SK-N-MC (cell line): ENCODE measurements around the gene CNIH2.

Source experiments
- DNase-seq: peaks from one replicate; pipeline ENCODE4 v3.0.0-alpha.2; 2011; ENCODE audit warnings: low read depth, low spot score
- H3K27ac ChIP-seq: fragments of 200-600 bp; sonication (generic); 2 replicates; pipeline ENCODE4 v1.5.1; 2016; ENCODE audit warnings: mixed run types
- H3K36me3 ChIP-seq: fragments of 200-600 bp; sonication (generic); 2 replicates; pipeline ENCODE4 v1.6.1; 2017; ENCODE audit warnings: antibody characterized with exemption, low read length, mixed read lengths; ENCODE audit not compliant: insufficient read depth
- H3K4me3 ChIP-seq: fragments of 200-600 bp; sonication (generic); 2 replicates; pipeline ENCODE4 v1.5.1; 2016
- H3K9ac ChIP-seq: fragments of 200-600 bp; sonication (generic); 2 replicates; pipeline ENCODE4 v1.8.0; 2017; ENCODE audit warnings: mixed run types, mixed read lengths; ENCODE audit not compliant: insufficient read length
- H3K9me3 ChIP-seq: fragments of 200-600 bp; sonication (generic); 2 replicates; pipeline ENCODE4 v1.6.1; 2017; ENCODE audit warnings: low read depth, mild to moderate bottlenecking, antibody characterized with exemption, low read length, moderate library complexity, mixed read lengths
- EZH2 ChIP-seq: fragments of 200-600 bp; sonication (generic); IDR thresholded peaks from one replicate; pipeline ENCODE4 v1.6.1; 2017; ENCODE audit warnings: antibody characterized with exemption
- FOXP2 ChIP-seq: optimal IDR thresholded peaks from 2 replicates; pipeline ENCODE3; 2011; ENCODE audit warnings: mild to moderate bottlenecking, moderate library complexity; ENCODE audit not compliant: insufficient read depth; ENCODE audit errors: extremely low read length, control extremely low read depth
- POLR2AphosphoS5 ChIP-seq: IDR thresholded peaks from 2 replicates; pipeline ENCODE4 v1.6.1; 2012; ENCODE audit warnings: mild to moderate bottlenecking, low read depth, low read length, borderline replicate concordance

Gene CNIH2

DNA sequence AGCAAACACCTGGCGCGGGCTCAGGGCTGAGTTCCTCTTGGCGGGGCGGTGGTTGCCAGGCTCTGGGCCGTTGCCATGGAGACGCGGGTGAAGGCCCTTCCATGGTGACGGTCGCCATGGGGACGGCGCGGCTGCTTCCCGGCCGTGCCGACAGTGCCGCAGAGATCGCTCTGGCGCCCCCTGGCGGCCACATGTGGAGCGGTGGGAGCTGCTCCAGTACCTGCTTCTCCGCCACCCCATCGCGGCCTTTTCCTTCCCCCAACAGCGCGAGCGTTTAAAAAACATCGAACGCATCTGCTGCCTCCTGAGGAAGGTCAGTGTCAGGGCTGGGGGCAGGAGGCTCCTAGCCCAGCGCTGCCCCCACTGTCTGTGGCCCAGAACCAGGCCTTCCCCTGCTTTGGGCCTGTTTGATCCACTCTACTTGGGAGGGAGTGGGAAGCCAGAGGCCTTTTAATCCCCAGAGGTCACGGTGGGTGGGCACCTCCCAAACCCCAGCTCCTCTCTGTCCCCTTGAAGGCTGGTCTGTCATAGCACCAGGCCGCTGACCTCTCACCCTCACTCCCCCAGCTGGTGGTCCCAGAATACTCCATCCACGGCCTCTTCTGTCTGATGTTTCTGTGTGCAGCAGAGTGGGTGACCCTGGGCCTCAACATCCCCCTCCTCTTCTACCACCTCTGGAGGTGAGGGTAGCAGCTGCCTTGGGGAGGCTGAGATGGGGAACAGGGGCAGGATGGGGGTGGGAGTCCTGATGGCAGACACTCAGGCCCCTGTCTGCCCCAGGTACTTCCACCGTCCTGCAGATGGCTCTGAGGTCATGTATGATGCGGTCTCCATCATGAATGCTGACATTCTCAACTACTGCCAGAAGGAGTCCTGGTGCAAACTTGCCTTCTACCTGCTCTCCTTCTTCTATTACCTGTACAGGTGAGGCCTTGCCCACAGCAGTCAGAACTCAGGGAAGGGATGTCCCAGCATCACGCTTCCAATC lies 4.8 kb downstream of the CNIH2 start:
- H3K27ac ChIP-seq = no peak overlapping the region
- no peak overlapping the region for H3K9ac ChIP-seq
- H3K9me3 ChIP-seq = no peaks in the 10 kb centered on the region
- 0 out of 2 replicates have a peak, but pooled peaks have one; percentile 24 for TF ChIP-seq POLR2AphosphoS5
- TF ChIP-seq EZH2 = no peak
- H3K36me3 ChIP-seq = no peaks in the 10 kb centered on the region; the same call in 1 of the 2 replicates
- no peak for DNase-seq
- no peak overlapping the region for H3K4me3 ChIP-seq

- Histone ChIP-seq H3K4me3 (no peak overlapping the region), H3K9me3 (no peaks in the 10 kb centered on the region), H3K36me3 (no peaks in the 10 kb centered on the region; the same call in 1 of the 2 replicates), H3K27ac (no peak overlapping the region), H3K9ac (no peak overlapping the region)
- TF ChIP-seq FOXP2 = no peak
- TF ChIP-seq POLR2AphosphoS5 = no peak
- TF ChIP-seq EZH2 = no peak
- no peak for DNase-seq
Observed at GRCh38 chr11:66283461-66284105, 5.6 kb downstream of the CNIH2 start.

GRCh38 chr11:66284526-66285078 lies 6.6 kb downstream of the CNIH2 start:
- H3K9ac ChIP-seq = no peak overlapping the region

GRCh38 chr11:66285250-66285947 lies 7.4 kb downstream of the CNIH2 start:
- H3K4me3 ChIP-seq = no peak overlapping the region
- no peaks in the 10 kb centered on the region for H3K9me3 ChIP-seq
- no peaks in the 10 kb centered on the region; the same call in 1 of the 2 replicates for H3K36me3 ChIP-seq
- no peak for TF ChIP-seq EZH2
- TF ChIP-seq FOXP2 = no peak
- TF ChIP-seq POLR2AphosphoS5 = no peak
- H3K9ac ChIP-seq = no peak overlapping the region
- no peak for DNase-seq
- H3K27ac ChIP-seq = no peak overlapping the region

More at GRCh38 chr11:66284526-66285078, 6.6 kb downstream of the CNIH2 start:
- no peaks in the 10 kb centered on the region for H3K9me3 ChIP-seq
- H3K36me3 ChIP-seq = no peaks in the 10 kb centered on the region; the same call in 1 of the 2 replicates
- TF ChIP-seq FOXP2 (no peak), EZH2 (no peak), POLR2AphosphoS5 (no peak)
- no peak overlapping the region for H3K4me3 ChIP-seq
- no peak overlapping the region for H3K27ac ChIP-seq
- DNase-seq = no peak

DNA sequence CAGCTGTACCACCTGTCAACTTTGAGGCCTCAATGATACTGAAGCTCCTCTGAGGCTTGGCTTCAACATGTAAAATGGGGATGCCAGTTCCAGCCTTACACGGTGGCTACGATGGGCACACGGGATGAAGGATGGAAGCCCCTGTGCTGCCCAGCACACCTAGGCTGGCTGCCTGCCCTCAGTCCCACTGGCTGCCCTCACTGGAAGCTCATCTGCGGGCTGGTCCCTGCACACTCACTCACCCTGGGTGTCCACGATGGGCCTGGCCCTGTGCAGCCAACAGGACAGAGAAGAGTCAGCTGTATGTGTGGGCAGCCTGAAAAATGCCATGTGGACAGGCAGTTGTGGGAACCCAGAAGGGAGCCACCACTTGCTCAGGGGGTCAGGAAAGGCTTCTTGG lies 8.7 kb downstream of the CNIH2 start:
- DNase-seq = no peak
- Histone ChIP-seq H3K27ac (no peak overlapping the region), H3K4me3 (no peak overlapping the region), H3K36me3 (no peaks in the 10 kb centered on the region; the same call in 1 of the 2 replicates), H3K9ac (no peak overlapping the region), H3K9me3 (no peaks in the 10 kb centered on the region)
- TF ChIP-seq FOXP2 = no peak
- no peak for TF ChIP-seq EZH2
- no peak for TF ChIP-seq POLR2AphosphoS5

DNA sequence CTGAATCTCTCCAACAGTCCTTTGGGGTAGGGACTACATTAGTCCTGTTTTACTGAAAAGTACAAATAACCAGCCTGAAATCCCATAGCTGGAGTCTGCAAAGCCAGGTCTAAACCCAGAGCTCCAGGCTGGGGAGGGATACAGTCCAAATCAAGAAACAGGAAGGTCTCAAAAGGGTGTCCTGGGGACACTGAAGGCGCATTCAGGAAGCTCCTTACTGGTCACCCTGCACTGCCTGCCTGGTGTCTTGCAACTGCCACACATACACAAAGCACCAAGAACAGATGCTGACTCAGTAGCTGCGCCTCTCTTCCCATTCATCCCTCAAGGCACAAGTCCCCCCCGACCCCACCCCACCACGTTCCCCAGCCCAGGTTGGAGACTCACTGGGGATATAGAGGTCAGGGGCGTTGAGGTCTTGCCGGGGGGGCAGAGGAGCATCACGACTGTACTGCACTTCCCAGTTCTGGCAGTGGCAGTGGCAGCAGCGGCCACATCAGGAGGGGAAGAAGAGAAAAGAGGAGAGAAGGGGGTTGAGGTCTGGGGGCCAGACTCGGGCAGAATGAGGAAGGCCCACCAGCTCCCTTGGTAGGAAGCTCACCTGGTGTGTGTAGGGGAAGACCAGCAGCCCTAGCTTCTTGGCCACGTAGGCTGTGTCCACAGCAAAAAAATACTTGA lies 9.4 kb downstream of the CNIH2 start:
- Histone ChIP-seq H3K4me3 (no peak overlapping the region; the same call in 1 of the 2 replicates), H3K9ac (no peak overlapping the region)

GRCh38 chr11:66287889-66288670 lies 10.1 kb downstream of the CNIH2 start:
- peak overlapping the region; percentile 87 for H3K9ac ChIP-seq
- no peak for DNase-seq
- H3K9me3 ChIP-seq = no peaks in the 10 kb centered on the region
- no peaks in the 10 kb centered on the region; the same call in 1 of the 2 replicates for H3K36me3 ChIP-seq
- TF ChIP-seq EZH2 = no peak
- no peak for TF ChIP-seq POLR2AphosphoS5
- no peak for TF ChIP-seq FOXP2
- H3K4me3 ChIP-seq = peak overlapping the region; percentile 84
- peak overlapping the region; percentile 56; the same call in 1 of the 2 replicates for H3K27ac ChIP-seq

More for the DNA sequence above, 9.4 kb downstream of the CNIH2 start:
- no peak overlapping the region for H3K27ac ChIP-seq
- DNase-seq = no peak
- no peaks in the 10 kb centered on the region; the same call in 1 of the 2 replicates for H3K36me3 ChIP-seq
- TF ChIP-seq EZH2 = no peak
- no peaks in the 10 kb centered on the region for H3K9me3 ChIP-seq
